COLO668 (cell line): ENCODE results near the gene GORASP1.

Experiments used
- DNase-seq: peaks from one replicate; lab custom pipeline; 2025; ENCODE audit not compliant: unreplicated experiment; lab: John Stamatoyannopoulos, UW

GORASP1 gene

DNA sequence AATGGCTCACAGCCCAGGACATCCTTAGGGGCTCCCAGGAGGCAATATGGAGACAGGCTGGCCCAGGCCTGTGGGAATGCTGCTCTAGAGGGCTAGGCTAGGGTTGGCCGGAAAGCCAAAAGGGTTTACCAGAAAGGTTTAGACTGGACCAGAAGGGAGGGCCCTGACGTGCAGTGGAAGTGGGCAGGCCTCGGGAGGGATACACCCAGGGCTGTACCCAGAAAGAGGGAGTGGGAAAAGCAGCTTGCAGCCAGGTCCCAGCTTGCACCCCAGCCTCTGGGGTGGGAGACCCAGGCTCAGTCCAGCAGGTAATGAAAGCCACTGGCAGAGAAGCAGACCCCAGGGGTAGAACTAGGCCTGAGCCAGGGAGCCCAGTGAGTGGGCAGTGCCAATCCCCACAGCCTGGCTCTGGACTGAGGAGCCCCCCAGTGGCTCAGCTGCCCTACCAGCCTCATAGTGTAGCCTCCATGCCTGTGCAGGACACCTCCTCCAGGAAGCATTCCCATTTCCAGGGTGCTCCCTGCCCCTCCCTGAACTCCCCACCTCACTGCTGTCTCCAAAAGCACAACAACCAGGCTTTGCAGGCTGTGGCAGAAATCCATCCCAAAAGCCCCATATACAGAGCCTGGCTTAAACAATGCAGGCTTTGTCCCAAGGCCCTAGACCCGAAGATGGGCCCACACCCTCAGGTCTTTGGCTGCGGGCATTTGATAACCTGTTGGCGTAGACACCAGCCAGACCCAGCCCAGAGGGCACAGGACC is 3.5 kb downstream of the GORASP1 start:
- no peak for DNase-seq

DNA sequence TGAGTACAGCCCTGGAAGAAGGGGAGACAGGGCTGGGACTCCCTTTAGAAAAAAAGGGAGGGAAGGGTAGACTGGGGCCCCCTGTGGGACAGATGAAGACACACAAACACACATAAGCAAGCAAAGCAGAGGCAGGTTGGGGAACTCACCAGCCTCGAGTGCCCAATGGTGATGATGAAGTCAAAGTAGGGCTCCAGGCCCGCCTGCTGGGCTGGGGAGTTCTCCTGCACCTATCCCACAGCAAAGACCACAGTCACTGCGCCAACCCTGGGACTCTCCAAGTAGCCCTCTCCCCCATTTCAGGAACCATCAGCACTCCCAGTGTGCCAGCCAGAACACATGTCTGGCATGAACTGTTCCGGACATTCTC is 4.1 kb downstream of the GORASP1 start:
- DNase-seq = no peak

DNA sequence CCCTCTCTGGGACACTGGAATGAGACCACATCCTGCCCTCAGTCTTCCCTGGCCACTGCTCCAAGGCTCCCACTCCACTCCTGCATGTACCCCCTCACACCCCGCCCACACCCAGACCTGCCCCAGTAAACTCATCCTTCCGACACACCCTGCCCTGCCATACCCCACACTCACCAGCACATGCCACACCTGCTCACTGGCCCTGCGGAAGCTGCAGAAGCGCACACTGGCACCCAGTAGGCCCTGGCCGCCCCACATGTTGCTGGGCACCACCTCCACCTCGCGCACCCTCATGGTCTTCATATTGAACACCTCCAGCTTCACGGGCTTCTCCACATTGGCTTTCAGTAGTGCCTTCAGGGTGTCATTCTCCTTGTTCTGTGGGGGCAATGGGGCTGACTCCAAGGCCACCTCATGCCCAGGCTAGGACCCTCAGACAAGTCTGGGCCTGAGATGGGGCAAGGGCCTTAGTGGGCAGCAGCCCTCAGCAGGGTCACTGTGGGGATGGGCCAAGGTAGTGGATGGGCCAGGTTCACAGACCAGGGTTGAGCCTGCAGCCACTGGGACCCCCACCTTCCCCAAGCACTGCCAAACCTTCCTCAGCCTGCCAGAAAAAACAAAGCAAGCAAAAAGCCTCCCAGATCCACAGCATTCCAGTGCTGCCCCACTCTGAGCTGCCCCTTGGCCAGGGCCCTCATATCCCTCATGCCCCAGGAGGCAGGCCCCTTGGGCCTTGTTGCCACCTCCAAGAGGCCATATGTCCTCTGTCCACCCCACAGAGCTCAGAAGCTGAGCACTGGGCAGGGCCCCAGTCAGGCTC is 4.7 kb downstream of the GORASP1 start:
- no peak for DNase-seq

DNA sequence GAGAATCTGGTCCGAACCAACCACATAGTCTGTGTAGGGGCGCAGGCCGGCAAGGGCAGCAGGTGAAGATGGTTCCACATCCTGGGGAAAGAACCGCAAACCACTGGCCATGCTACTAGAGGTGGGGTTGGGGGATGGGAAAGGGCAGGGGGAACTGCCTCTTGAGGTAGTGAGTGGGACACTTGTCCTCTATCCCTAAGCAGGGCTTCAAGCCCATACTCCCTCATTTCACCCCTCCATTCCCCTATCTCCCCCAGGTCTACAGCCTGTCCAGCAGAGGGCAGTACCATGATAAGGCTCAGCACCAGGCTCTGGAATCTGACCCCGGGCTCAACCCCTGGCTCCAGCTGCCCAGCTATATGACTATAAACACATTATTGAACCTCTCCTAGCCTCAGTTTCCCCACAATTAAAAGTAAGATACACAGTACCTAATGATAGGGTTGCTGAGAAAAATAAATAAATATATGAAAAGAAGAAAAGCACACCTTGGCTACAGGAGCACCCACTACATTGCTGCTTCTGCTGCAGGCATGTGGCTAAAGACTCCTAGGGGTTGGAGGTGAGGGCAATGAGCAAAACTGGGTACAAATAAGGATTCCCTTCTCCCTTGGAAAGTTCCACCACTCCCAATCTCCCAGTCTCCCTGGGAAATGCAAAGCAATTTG is 6.3 kb downstream of the GORASP1 start:
- DNase-seq = peak; percentile 20

DNA sequence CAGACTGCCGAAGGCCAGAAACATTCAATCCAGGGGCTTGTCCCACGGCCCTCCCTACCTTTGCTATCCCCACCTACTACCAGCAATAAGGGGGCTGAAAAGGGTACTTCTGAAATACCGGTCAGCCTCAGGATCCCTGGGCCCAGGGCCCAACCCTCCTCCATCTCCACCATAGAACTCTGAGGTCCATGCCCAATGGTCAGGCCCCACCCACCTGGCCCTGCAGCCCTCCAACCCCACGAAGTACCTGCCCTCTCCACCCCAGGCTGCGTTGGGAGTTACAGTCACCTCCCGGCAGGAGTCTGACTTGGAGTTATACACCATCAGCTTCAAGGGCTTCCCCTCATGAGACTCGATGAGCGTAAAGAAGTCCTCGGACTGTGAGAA is 6.9 kb downstream of the GORASP1 start:
- no peak for DNase-seq

DNA sequence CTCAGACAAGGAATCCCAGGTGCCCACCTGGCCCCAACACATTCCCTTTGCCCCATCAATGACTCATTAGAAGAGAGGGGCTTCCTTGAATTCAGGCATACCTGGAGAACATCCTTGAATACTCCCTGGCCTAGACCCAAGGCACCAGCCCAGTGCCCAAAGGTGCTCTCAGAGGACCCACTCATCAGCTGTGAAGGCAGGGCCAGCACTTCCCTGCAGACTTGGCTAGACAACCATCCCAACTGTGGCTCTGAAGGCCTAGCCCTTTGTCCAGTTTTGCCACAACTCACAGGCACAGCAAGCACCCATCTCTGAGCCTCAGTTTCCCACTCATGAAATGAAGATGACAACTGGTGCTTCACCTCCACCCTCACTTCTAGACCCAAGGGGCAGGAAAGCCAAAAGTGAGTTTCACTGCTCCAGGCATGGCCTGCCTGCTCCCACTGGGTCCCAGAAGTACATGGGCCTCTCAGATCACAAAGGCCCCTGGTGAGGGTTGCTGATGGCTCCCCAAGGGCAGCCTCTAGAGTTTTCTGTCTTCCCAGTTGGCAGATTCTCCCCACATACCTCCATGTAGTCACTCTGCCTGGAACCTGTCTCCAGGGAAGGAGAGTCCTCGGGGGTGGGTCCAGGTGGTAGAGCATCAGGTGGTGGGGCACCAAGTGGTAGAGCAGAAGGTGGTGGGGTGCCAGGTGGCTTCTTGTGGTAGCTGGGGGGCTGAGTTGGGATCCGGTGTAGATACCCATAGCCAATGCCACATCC is 7.5 kb downstream of the GORASP1 start:
- DNase-seq = no peak

DNA sequence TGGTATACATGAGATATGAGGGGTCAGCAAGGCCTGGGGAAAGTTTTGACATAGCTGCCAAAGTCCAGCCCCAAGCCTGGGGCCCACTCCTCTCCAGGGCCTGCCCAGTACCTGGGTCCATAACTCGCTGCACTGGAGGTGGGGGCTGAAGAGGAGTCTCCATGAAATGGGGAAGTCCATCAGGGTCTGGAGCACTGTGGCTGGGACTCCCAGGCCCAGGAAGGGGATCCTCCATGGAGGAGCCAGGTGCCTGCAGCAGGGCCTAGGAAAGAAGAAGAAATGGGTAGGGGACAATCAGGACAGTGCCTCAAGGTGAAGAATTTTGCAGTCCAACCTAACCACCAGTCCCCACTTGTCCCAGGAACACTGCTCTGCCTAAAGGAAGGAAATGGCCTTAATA is 8.2 kb downstream of the GORASP1 start:
- no peak for DNase-seq

DNA sequence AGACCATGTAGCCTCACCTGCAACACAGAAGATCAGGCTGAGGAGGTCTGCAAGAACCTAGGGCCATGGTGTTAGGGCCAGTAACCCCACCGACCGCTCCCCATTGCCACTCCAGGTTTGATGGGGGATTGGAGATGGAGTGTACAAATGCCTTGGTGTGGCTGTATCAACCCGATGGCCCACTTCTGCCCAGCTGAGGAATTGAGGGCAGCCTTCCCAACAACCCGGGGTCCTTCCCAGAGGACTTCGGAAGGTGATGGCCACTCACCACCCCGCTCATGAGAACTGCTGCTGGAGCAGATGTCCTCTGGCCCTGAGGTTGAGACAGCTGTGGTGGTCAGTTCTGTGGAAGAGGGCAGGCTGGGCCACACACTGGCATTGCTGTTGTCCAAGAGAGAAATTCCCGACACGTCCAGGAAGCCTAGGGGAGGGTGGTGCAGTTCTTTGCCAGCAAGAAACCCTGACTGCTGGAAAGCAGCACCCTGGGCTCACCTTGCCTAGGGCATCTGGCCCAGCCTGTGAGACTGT is 8.9 kb downstream of the GORASP1 start:
- no peak for DNase-seq

DNA sequence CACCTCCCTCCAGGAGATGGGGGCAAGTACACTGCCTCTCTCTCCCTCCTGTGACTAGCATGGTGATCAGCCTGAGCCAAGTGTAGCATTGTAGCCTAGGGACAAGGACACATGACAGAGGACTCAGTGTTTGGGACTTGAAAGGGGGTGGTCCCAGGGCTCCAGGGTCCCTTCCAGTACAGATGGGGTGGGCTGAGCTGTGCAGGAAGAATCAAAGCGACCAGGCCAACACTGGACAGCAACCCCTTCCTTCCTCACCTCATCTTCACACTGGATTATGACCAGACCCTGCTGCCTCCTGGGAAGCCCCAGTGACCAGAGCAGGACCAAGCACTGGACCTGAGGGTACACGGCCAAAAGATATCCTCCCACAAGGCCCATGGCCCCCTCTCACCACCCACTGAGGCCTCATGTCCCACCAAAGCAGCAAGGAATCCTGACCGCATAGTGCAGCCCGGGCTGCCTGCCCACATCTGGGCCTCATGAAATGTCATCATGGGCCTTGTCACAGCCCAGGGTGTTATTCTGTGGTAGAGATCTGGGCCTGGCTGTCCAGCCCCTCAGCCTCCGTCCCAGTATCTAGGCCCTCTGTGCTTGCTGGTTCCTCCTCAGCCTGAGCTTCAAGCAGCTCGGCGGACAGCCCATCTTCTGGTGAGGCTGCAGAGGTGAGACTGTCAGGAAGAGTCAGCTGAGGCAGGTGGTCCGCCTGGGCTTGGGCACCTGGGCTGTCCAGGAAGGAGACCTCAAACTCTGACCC is 9.5 kb downstream of the GORASP1 start:
- DNase-seq = no peak

DNA sequence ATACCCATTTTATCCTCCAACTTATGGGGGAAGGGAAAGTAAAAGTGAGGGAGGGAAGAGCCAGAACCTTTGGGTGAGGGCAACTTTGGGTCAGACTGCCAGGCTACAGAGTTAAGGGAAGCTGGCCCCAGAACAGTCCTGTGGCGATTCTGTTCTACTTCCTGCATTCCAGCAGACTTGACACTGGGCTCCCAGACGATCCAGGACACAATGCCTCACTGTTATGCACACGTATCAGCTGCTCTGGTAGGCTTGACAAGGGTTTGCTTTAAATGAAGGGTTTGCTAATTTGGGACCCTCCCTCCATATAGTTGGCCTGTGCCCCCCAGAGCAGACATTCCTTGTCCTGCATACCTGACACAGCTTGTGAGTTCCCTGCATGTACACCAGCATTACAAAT is 10.7 kb downstream of the GORASP1 start:
- DNase-seq = no peak

DNA sequence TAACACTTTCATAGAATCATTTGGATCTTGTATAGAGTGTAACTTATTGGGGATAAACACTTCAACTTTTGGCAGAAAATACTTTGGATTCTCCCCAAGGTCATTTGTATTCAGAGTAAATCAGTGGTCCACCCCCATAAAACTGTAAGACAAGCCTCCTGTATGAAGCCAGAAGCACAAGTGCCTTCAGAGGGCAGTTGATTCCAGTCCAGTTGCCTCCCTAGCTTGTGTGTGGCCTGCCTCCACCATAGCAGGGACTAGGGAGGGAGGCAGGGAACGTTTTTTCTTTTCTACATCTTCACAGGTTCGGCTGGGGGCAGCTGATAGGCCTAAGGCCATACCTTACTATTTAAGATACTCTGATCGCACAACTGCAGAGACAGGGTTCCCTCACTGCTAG is 11.6 kb downstream of the GORASP1 start:
- DNase-seq = no peak

DNA sequence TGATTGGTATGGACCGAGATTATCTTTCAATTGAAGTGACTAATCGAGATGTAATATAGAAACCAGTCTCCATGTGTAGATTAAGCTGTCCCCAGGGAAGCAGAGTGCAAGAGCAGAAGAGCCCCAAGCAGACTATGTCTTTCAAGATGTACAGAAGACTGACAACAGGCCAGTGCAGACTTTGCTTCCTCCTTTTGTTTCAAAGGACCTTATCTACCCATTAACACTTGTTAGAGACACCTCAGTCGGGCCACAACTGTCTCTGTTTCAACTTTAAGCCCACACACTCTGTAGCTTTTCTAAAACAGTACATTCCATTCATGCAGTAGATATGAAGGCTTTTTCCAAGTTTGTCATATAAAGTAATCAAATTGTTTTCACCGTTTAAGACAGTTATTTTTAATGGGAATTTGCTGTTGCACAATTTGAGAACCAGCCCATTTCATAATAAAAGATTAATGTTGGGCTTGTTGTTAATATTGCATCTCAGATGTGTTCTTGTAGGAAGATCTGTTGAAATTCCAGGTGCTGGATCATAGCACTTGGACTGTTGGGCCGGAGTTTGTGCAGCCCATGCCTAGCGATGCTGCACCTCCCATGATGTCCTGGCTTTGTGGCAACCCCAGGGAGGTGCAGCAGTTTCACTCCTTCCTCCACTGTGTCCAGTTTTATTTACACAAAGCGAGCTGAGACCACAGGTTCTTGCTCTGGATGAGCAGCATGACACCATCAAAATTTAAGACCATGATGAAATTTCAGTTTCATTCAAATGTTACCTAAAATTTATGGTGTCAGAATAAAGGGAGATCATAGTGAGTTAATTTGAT is 12.4 kb downstream of the GORASP1 start:
- DNase-seq = no peak

DNA sequence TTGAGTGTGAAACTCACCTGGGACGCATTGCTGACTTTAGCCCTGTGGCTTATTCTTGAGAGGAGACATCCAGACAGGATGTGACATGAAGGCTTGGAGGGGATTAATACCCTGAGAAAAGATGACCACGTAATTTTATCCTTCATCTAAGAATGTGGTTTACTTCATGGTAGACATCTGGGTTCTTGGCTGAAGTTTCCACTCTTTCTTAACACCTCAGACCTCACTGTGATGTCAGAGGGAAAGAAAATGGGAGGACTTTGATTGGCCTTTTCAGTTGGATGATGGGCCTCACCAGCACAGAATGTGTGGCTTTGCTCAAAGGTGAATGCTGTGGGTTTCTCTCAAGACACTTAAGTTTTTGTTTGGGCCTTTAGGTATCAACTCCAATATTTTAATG is 16.5 kb downstream of the GORASP1 start:
- DNase-seq = no peak

DNA sequence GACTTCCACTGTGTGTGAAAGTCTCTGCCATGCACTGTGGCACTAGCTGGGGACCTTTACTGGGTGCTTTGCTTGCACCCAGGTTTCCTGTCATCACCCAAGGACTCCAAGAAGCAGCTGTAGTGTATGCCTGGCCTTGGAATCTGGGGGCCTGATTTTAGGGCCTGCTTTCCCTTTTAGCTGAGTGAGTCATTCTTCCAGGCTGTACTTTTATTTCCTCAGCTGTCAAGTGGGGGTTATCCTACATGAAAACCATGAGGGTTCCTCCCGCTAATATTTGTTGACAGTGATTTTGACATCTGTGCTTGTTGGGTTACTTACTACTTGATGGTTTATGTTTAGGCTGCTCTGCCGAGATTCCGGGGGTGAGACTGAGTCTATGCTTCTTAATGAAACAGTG is 18.5 kb downstream of the GORASP1 start:
- no peak for DNase-seq

DNA sequence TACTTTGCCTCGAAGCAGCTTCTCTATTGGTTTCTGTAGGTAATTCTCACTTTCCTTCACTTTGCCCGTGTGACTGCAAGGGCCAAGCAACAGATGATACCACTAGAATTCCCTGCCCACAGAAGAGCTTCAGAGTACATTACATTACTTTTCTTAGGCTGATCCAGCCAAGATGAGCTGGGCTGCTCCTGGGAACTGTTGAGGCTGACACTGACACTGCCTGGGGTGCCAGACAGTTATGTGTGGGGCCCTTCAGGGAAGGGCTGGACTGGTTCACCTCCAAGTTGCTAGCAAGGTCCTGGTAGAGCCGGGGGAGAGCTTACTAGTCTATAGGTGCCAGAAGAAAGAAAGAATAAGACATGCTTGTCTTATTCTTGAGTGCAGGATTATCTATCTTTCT is 19.0 kb downstream of the GORASP1 start:
- no peak for DNase-seq

DNA sequence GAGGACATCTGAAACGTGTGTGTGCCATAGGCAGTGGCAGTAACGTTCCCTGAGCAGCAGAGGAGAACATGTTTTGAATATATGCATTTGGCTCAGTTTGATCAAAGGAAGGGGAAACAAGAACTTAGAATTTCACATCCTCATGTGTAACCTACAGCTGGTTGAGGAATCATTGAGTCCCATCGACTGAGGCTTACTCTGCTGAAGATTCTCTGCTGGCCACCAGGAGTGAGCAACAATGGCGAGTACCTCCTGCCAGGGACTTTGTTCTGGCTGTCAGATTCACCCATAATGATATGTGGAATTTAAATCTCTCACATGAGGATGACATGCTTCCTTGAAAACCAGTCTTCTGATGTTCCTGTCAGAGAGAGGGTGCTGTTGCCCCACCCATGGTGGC is 21.3 kb downstream of the GORASP1 start:
- no peak for DNase-seq

DNA sequence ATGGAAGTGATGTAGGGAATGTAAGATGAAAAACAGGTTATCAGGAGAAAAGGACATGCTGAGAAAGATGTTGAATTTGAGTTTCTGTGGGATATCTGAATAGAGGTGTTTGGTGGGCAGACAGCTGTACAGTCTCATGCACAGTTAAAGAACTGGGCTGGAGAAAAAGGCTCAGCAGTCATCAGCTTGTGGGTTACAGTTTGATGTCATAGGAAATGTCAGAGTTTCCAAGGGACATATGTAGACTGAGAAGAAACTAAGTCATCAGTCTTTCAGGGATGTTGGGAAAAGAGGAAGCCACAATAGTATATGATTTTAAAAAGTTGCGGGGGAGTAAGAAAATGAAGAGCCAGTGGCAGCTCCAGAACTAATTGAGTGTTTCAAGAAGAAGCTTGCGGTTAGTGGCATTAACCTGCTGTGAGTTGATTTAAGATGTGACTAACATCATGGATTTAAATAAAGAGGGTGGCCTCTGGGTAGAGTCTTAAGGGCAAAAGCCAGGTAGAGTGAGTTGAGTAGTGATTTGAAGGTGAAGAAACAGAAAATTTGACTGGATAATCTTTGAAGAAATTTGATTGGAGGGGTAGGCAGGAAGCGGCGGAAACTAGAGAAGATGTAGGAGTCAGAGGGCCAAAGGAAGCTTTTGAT is 24.6 kb downstream of the GORASP1 start:
- DNase-seq = no peak

DNA sequence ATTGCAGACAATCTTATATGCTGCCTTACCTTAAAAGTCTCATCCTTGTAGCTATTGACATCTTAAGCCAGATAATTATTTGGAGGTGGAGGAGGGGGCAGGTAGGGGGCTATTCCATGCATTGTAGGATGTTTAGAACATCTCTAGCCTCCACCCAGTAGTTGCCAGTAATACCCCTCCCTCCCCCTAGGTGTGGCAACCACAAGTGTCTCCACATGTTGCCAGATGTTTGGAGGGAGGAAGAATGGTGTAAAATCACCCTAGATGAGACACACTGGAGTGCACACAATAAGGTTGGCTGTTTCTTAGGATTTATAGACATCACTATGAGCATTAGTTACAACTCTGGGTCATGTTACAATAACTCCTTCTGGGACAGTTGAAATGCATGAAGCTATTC is 27.4 kb downstream of the GORASP1 start:
- DNase-seq = no peak

DNA sequence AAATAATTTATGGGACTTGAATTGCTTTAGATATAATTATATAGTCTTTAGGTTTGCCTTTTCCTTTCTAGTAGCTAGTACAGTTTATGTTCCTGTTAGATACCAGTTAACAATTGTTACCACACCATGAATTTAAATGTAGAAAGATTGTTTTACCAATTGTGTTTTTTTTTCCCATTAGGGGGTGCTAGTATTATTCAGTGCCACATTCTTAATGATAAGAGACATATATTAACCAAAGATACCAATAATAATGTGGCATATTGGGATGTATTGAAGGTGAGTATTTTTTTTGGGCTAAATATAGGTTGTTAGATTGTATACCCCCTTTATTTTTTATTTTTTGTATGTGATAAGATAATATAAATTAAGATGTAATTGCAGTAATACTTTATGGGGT is 27.9 kb downstream of the GORASP1 start:
- no peak for DNase-seq
